Osteoblast (primary cell): ENCODE measurements around the gene CHRNE. TPM values are rescaled to one million over a fixed set of nuclear protein-coding genes. Genes with fewer than 3 reads are reported as not detected.

Experiments
- DNase-seq: peaks from one replicate; pipeline ENCODE4 v3.0.0; 2011; ENCODE audit warnings: low spot score, mixed read lengths; ENCODE audit not compliant: insufficient read length; ENCODE audit errors: missing footprints
- H2AFZ ChIP-seq: 2 replicates; pipeline ENCODE4 v1.6.0; 2011; ENCODE audit warnings: mild to moderate bottlenecking, low read length
- H3K27ac ChIP-seq: 2 replicates; pipeline ENCODE4 v1.5.1; 2011; ENCODE audit warnings: mild to moderate bottlenecking, low read depth, low read length, moderate library complexity
- H3K27me3 ChIP-seq: 2 replicates; pipeline ENCODE4 v1.6.0; 2012; ENCODE audit warnings: mild to moderate bottlenecking, control low read depth, inconsistent platforms, low read length, moderate library complexity; ENCODE audit not compliant: insufficient read depth
- H3K36me3 ChIP-seq: 2 replicates; pipeline ENCODE4 v1.5.1; 2011; ENCODE audit warnings: mild to moderate bottlenecking, low read length, control low read depth, moderate library complexity; ENCODE audit not compliant: insufficient read depth
- H3K4me1 ChIP-seq: 2 replicates; pipeline ENCODE4 v1.5.1; 2011; ENCODE audit warnings: mild to moderate bottlenecking, low read length, control low read depth, moderate library complexity; ENCODE audit not compliant: insufficient read depth
- H3K4me2 ChIP-seq: 2 replicates; pipeline ENCODE4 v1.6.0; 2011; ENCODE audit warnings: mild to moderate bottlenecking, low read length; ENCODE audit not compliant: insufficient read depth
- H3K4me3 ChIP-seq: fragments of 200-600 bp; sonication (generic); 3 replicates; pipeline ENCODE4 v1.5.1; 2012; ENCODE audit warnings: mild to moderate bottlenecking, low read length, inconsistent platforms; ENCODE audit not compliant: insufficient read depth
- H3K79me2 ChIP-seq: 2 replicates; pipeline ENCODE4 v1.6.0; 2012; ENCODE audit warnings: mild to moderate bottlenecking, low read length, control low read depth, inconsistent platforms; ENCODE audit not compliant: insufficient read depth
- H3K9me3 ChIP-seq: 2 replicates; pipeline ENCODE4 v1.5.1; 2011; ENCODE audit warnings: low read depth, low read length, control low read depth
- H4K20me1 ChIP-seq: 2 replicates; pipeline ENCODE4 v1.6.0; 2012; ENCODE audit warnings: mild to moderate bottlenecking, low read length, control low read depth; ENCODE audit not compliant: insufficient read depth
- CTCF ChIP-seq: IDR thresholded peaks from 2 replicates; pipeline ENCODE4 v1.5.1; 2011; ENCODE audit warnings: mild to moderate bottlenecking, low read depth, low read length, moderate library complexity; ENCODE audit errors: extremely low read depth
- total RNA-seq: library from RNA; depleted of rRNA; stranded (reverse); fragments of >200 nt; gene quantifications from 2 replicates; pipeline ENCODE4 v1.2.3, GENCODE V29; 2012

The CHRNE gene
- total RNA-seq, 1 donor: 1.4 TPM

- H3K9me3 ChIP-seq: no peaks in the 10 kb centered on the region
- H3K4me2 ChIP-seq: peak overlapping the region; percentile 92
- peaks cover 52% of the 10 kb centered on the region for H4K20me1 ChIP-seq
- peaks cover 42% of the 10 kb centered on the region for H3K36me3 ChIP-seq
- H3K27ac ChIP-seq: peak overlapping the region; percentile 83
- H3K4me3 ChIP-seq: peak overlapping the region; percentile 96
- no peaks in the 10 kb centered on the region for H3K27me3 ChIP-seq
- peaks cover 57% of the 10 kb centered on the region for H3K79me2 ChIP-seq
- no peak for TF ChIP-seq CTCF
- peak overlapping the region; percentile 15 for H2AFZ ChIP-seq
- peak; percentile 92 for DNase-seq
- H3K4me1 ChIP-seq: peaks cover 41% of the 10 kb centered on the region
Measured at GRCh38 chr17:4947411-4948165, 44.7 kb upstream of the CHRNE start.

- Histone ChIP-seq H3K27ac (peak overlapping the region; percentile 83), H3K36me3 (peaks cover 48% of the 10 kb centered on the region), H3K79me2 (peaks cover 63% of the 10 kb centered on the region), H3K4me2 (peak overlapping the region; percentile 92), H3K4me1 (peaks cover 42% of the 10 kb centered on the region), H2AFZ (no peak overlapping the region), H3K4me3 (peak overlapping the region; percentile 96), H3K9me3 (no peaks in the 10 kb centered on the region), H4K20me1 (peaks cover 57% of the 10 kb centered on the region), H3K27me3 (no peaks in the 10 kb centered on the region)
- DNase-seq: peak; percentile 84
- no peak for TF ChIP-seq CTCF
Measured at GRCh38 chr17:4947010-4947410, 44.1 kb upstream of the CHRNE start.

DNA sequence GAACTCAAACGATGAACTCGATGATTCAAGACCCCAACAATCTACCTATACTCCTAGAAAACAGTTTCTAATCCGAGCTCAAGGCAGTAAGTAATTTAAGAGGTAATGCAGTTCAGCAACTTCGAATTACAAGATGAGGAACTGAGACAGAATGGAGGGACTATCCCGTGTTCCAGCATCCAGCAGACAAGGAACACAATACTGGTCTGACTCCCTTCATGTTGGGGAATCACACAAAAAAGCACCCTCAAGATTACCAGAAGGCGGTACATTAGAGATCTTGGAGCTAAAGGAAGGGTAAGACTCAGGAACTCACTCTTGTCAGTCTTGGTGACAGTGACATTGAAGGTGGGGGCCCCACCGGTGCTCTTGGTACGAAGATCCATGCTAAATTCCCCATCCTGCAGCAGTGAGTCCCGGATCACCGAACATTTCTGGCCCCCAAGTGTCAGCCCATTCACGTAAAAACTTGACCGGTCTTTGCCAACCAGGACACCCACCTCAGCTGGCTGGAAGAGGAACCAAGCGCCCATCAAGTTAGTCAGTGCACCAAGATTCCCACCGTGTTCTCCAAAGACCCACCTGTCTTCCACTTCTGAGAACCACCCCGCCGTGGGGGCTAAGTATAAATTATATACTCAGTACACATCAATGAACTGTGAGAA is 43.5 kb upstream of the CHRNE start:
- H3K36me3 ChIP-seq: peaks cover 51% of the 10 kb centered on the region
- peak overlapping the region; percentile 83 for H3K27ac ChIP-seq
- no peak overlapping the region for H2AFZ ChIP-seq
- H4K20me1 ChIP-seq: peaks cover 59% of the 10 kb centered on the region
- peak overlapping the region; percentile 96 for H3K4me3 ChIP-seq
- H3K27me3 ChIP-seq: no peaks in the 10 kb centered on the region
- no peak for TF ChIP-seq CTCF
- peaks cover 48% of the 10 kb centered on the region for H3K4me1 ChIP-seq
- H3K79me2 ChIP-seq: peaks cover 68% of the 10 kb centered on the region
- DNase-seq: peak; percentile 68
- peak overlapping the region; percentile 92 for H3K4me2 ChIP-seq
- no peaks in the 10 kb centered on the region for H3K9me3 ChIP-seq

DNA sequence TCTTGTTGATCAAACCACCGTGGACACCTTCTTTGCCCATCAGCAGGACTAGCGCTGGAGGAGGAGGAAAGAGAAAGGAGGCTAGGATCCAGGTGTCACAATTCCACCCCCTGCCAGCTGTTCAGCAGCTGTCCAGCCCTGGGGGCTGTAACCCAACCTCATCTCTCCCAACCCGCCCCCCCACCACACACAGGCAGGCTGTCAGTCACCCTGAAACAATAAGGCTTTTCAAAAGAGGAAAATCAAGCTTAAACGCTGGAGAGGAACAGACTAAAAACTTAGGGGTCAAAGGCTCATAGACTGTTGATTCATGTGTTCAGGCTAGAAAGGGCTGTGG is 43.0 kb upstream of the CHRNE start:
- Histone ChIP-seq H2AFZ (no peak overlapping the region), H4K20me1 (peaks cover 59% of the 10 kb centered on the region), H3K4me2 (peak overlapping the region; percentile 92), H3K27me3 (no peaks in the 10 kb centered on the region), H3K4me1 (peaks cover 53% of the 10 kb centered on the region), H3K36me3 (peaks cover 51% of the 10 kb centered on the region), H3K27ac (no peak overlapping the region), H3K79me2 (peaks cover 73% of the 10 kb centered on the region), H3K9me3 (no peaks in the 10 kb centered on the region), H3K4me3 (peak overlapping the region; percentile 96)
- no peak for TF ChIP-seq CTCF
- DNase-seq: peak; percentile 54
